Renal cortex interstitium (tissue), 11 donors: ENCODE results near the gene STUB1. TPM values are rescaled to one million over a fixed set of nuclear protein-coding genes. Genes with fewer than 3 reads are reported as not detected.

Experiments used
- DNase-seq, 11 donors: peaks; one replicate each; pipeline ENCODE4 v3.0.0-alpha.2; 2013; ENCODE audit warnings: low read depth in 9 of 11, low spot score in 4 of 11; ENCODE audit errors: extremely low read depth in 1 of 11
- polyA plus RNA-seq, 3 donors: library from polyadenylated mRNA; unstranded; fragments of 120-200 nt; gene quantifications; one replicate each; pipeline ENCODE4 v1.2.1, GENCODE V29; 2013; ENCODE audit not compliant: insufficient read length in 3 of 3

The STUB1 gene
- polyA plus RNA-seq, 3 donors = 97.8 to 133 (median 126) TPM

- no peak for DNase-seq
Observed at GRCh38 chr16:715477-716199, 35.4 kb downstream of the STUB1 start.

- DNase-seq = no peak
Observed at GRCh38 chr16:716200-716568, 36.0 kb downstream of the STUB1 start.

DNA sequence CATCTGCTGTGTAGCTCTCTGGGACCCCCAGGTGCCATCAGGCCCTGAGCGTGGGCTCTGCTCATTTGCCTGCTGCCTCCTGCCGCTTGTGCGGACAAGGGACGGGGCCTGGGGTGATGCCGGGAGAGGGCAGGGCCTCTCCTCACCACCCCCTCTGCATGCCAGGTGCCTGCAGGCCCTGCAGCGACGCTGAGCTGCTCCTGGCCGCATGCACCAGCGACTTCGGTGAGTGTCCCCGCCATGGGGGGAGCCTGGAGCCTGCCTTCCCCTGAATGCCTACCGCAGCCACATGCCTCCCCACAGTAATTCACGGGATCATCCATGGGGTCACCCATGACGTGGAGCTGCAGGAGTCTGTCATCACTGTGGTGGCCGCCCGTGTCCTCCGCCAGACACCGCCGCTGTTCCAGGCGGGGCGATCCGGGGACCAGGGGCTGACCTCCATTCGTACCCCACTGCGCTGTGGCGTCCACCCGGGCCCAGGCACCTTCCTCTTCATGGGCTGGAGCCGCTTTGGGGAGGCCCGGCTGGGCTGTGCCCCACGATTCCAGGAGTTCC is 36.6 kb downstream of the STUB1 start:
- DNase-seq = no peak

GRCh38 chr16:717450-718245 is 37.4 kb downstream of the STUB1 start:
- DNase-seq = no peak

DNA sequence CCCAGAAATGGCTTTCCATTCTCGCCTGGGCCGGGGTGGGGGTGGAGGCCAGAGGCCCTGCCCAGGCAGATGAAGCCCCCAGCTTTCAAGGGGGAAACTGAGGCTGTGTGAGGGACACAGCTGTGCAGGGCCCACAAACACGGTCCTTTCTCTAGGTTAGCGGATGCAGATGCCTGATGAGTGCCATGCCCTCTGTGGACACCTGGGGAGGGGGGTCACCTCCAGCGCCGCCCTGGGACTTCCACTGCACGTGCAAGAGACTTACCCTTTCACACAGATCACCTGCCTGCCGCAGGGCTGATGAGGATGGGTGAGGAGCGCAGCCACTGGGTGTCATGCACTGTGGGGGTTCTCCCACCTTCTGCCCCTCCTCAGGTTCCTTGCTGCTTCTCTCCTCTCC is 38.2 kb downstream of the STUB1 start:
- DNase-seq = no peak

GRCh38 chr16:718922-719321 is 38.7 kb downstream of the STUB1 start:
- DNase-seq = no peak

DNA sequence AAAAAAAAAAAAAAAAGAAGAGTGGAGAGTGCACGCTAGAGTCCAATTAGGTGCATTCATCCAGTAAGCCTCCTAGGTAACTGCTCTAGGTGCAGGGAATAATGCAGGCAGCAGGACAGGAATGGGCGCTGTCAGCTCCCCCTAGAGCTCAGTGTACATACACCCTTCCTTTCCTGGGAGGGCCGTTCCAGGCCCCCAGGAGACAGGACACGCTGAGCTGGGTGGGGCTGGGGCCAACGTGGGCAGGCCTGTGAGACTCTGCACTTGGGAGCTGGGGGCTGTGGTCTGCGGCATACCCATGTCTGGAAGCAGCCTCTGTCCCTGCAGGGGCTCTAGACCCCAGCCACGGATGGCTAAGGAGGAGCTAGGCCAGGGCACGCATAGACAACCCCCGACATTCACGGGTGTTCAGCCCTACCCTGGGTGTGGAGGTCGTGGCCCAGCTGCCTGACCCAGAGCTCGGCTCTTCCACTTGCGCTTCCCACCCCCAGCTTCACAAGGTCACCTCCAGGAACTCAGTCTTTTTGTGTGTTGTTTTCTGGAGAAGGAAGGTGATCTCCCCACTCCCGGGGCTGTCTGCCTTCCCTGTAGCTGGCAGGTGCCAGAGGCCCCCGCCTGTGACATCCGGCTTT is 39.7 kb downstream of the STUB1 start:
- DNase-seq = no peak

- DNase-seq = peak in 3 of 11 donors; percentile 56 to 68 (median 67)
Observed at GRCh38 chr16:720447-720989, 40.3 kb downstream of the STUB1 start.

GRCh38 chr16:720990-721764 is 41.0 kb downstream of the STUB1 start, which contains the start of gene ANTKMT:
ANTKMT (plus strand) TSS chr16:721146; CDS start chr16:721275, 129 bp downstream.
- peak in 6 of 11 donors; percentile 55 to 82 (median 74) for DNase-seq

- no peak for DNase-seq
Observed at GRCh38 chr16:721765-722540, 41.7 kb downstream of the STUB1 start.

GRCh38 chr16:722835-723633 is 42.8 kb downstream of the STUB1 start:
- DNase-seq = no peak

DNA sequence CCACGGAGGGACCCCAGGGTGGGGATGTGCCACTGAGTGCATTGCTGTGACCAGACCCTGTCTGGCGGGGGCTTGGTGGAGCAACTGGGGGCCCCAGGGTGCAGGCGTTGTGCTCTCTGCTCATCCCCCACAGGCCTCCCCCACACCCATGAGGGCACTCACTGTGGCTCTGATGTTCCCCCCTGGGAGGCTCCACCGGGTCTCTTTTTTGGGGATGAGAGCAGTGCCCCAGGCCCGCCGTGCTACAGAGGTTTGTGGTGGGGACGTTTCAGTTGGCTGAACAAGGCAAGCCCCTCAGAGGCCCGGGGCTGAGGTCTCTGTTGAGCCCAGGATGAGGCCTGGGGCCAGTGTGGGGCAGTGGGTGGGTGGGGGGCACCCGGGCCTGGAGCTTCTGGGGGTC is 43.5 kb downstream of the STUB1 start:
- no peak for DNase-seq

DNA sequence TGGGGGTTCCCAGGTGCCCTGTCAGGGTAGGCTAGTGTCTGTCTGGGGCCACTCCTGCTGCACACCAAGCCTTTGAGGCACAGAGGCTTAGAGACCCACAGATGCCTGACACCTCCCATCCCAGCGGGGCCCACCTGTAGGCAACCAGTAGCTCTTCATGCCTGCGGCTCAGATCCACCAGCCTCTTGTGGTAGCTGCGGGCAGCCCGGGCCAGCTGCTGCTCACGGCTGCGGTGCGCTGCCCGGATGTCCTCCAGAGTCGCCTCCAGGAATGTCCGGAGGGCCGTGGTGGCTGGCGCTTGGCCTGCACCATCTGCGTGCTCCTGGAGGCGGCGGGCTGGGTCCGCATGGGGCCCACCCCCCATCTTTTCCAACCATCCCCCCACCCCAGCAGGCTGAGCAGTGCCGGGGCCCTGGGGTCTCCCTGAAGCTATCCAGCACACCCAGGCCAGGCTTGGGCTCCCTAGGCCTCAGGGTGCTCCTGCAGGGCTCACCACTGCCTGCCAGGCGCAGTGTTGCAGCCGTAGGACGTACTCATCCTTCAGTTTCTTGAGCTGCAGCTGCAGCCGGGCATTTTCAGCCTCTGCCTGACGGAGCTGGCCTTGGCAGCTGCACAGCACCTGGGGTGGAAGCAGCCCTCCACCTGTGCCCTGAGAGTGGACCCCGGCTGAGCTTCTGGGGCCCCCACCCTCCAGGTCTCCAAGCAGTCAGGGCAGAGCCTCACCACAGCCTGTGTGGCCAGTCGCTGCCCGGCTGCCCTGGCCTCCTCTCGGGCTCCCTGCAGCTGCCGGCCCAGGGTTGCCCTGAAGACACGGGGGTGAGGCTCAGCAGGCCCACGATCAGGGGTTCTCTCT is 44.2 kb downstream of the STUB1 start:
- DNase-seq = no peak

GRCh38 chr16:725041-725376 is 44.8 kb downstream of the STUB1 start:
- DNase-seq = no peak

DNA sequence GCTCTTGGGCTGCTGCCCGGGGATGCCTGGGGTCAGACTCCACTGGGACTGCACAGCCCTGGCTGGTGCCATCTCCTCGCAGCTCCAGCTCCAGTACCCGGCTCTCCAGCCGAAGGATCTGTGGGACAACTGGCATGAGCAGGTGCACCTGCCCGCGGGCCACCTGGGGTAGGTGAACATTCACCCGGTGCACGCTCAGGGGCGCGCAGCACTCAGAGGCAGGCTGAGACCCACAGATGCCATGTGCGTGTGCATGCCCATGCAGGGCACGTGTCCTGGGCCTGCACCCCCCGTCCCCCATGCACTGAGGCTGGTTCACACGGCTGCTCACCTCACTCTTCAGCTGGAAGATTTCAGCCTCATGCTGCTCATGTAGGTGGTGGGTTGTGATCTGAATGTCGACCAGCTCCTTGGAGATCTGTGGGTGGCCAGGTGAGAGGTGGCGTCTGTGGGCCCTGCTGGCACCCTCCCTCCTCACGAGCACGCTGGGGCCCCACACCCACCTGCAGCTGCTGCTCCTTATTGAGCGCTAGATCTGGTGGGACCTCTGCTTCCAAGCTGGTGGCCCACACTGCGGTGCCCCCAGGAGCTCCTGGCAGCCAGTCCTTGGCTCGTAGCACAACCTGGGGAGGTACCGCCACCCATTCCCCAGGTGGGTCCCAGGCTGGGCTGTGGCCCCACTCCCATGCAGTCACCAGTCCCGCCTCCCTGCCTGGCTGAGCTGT is 45.4 kb downstream of the STUB1 start:
- DNase-seq = no peak

DNA sequence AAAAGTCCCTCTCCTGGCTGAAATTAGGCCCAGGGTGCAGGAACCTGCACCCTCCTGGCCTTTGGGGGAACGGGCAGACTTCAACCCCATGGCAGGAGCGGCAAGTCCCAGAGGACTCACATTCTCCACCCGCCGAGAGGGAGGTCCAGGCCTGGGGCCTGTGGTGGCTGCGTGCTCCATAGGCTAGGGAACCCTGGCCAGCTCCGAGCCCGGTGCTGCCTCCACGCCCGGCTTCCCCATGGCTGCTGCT is 45.9 kb downstream of the STUB1 start:
- no peak for DNase-seq
